Placental pericyte (primary cell): Measurements from ENCODE around the gene GPR157. TPM values are rescaled to one million over a fixed set of nuclear protein-coding genes. Genes with fewer than 3 reads are reported as not detected.

Experiments used
- small RNA-seq: library from RNA; depleted of rRNA; stranded (forward); fragments of <200 nt; gene quantifications from one replicate; pipeline ENCODE3, GENCODE V24; 2012; ENCODE audit warnings: low replicate concordance
- total RNA-seq: library from RNA; depleted of rRNA; stranded (reverse); fragments of >200 nt; gene quantifications from 2 replicates; pipeline ENCODE4 v1.2.3, GENCODE V29; 2012

The GPR157 gene, protein sequence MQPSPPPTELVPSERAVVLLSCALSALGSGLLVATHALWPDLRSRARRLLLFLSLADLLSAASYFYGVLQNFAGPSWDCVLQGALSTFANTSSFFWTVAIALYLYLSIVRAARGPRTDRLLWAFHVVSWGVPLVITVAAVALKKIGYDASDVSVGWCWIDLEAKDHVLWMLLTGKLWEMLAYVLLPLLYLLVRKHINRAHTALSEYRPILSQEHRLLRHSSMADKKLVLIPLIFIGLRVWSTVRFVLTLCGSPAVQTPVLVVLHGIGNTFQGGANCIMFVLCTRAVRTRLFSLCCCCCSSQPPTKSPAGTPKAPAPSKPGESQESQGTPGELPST
- total RNA-seq, result 5.3 and 8.7 TPM in 2 replicates

DNA sequence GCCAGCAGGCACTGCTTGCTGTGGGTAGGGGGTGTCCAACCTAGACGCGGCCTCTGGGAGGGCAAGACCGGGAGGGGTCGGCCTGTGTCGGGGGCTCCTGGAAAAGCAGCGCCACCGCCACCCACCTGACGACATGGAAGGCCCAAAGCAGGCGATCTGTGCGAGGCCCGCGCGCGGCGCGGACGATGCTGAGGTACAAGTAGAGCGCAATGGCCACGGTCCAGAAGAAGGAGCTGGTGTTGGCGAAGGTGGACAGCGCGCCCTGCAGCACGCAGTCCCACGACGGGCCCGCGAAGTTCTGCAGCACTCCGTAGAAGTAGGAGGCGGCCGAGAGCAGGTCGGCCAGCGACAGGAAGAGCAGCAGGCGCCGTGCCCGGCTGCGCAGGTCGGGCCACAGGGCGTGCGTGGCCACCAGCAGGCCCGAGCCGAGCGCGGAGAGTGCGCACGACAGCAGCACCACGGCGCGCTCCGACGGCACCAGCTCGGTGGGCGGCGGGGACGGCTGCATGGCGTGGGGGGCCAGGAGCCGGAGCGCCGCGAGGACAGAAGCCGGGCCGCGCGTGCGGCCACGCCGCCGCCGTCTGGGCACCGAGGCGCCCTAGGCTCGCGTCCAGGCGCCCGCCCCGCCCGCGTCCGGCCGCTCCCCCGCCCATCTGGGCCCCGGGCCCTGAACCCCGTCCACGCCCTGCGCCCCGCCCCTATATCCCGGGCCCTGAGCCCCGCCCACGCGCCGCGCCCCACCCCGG lies at the start of gene GPR157:
TSS of gene GPR157 (minus strand) at position 583 of the 746 bp plus-strand sequence. CDS start at position 508, 75 bp downstream.

DNA sequence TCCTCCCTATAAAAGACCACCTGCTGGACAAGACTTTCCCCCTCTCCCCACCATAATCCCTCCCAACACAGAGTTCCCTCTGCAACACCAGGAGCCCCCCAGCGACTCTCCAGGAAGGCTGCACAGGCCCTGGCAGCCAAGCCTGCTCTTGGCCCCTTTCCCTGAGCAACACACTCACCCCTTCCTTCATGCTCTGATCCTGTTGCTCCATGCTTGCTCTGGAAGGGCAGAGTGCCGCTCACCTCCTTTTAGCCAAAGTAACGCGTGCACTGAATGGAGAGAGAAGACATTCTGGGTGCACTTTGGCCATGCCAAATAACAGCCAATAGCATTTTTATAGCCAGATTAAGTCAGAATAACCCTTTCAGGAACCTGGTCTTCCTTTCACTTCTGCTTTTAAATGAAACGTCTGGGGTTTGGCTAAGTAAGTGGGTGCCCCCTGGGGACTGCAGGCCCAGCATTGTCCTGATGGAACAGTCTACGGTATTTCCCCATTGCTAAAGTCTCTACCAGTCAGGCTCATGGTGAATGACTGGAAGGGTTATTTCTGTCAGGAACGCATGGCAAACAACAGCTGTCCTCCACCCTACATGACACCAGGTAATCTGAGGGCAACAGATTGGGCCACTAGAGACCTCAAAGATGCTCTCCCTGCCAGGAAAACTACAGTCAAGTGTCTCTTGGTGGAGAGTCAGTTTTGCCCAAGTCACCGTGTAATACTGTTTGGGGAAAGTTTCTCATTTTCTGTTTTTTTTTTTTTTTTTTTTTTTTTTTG lies 59.4 kb downstream of the GPR157 start, which contains the start of gene SLC2A5:
TSS of gene SLC2A5 (minus strand) at position 310 of the 775 bp plus-strand sequence. CDS start at position 211, 99 bp downstream.

Small RNA genes within 50 kb of the gene (small RNA-seq; reads per million reads assigned to genes)
- gene RF00424, result 0.20 reads per million

Other genes starting within 250 kb of the GPR157 start
- gene CA6, start 183.2 kb downstream of the GPR157 start, total RNA-seq, result not detected in 2 replicates
- not detected in 2 replicates for gene SLC2A7, start 102.7 kb downstream of the GPR157 start, total RNA-seq
- gene SLC2A5, start 59.5 kb downstream of the GPR157 start, total RNA-seq, result 0.86 and 2.6 TPM in 2 replicates
- gene H6PD, start 105.7 kb upstream of the GPR157 start, total RNA-seq, result 59.5 and 80.0 TPM in 2 replicates
- 33.7 and 66.7 TPM in 2 replicates for gene SPSB1, start 163.8 kb upstream of the GPR157 start, total RNA-seq